ENCODE results near the gene TECPR1. TPM values are rescaled to one million over a fixed set of nuclear protein-coding genes. Genes with fewer than 3 reads are reported as not detected.
A peak's percentile ranks its signal among the peaks of the same experiment; 100 is the strongest.

Gene TECPR1
- total and polyA plus RNA-seq, 2 of the 4 experiments (the other 2 are of a cell fraction), result 11.5 to 14.7 TPM

GRCh38 chr7:98199131-98199530, 52.9 kb downstream of the TECPR1 start:
- H4K20me1 ChIP-seq (ENCODE audit: insufficient read depth, low read length), result no peaks in the 10 kb centered on the region
- H4K5ac ChIP-seq (ENCODE audit: low read depth, low read length), result no peak overlapping the region
- H3K36me3 ChIP-seq (ENCODE audit: control insufficient read depth, insufficient read depth, low read length), result peaks cover 4% of the 10 kb centered on the region; the same call in 1 of the 2 replicates
- H3K23ac ChIP-seq (ENCODE audit: low read depth, low read length), result no peak overlapping the region
- H3K27ac ChIP-seq (ENCODE audit: insufficient read depth, low read length), result peak overlapping the region; percentile 10; the same call in 1 of the 2 replicates
- H2AK9ac ChIP-seq (replicated peaks; ENCODE audit: low read depth, low read length, poor library complexity), result no peak overlapping the region
- H3K27me3 ChIP-seq (ENCODE audit: control insufficient read depth, insufficient read depth, low read length), result no peaks in the 10 kb centered on the region
- no CpG with 5 or more reads among the region's 5 CpGs for WGBS, 2 experiments (ENCODE audit: extremely low coverage in 2 of 2, insufficient read length in 1 of 2)
- no peak overlapping the region for H3K9ac ChIP-seq (ENCODE audit: low read depth, low read length)
- peaks cover 3% of the 10 kb centered on the region; the same call in 1 of the 2 replicates for H3K9me3 ChIP-seq (ENCODE audit: control insufficient read depth, insufficient read depth, low read length)
- H4K91ac ChIP-seq (ENCODE audit: insufficient read depth, low read depth, low read length), result no peak overlapping the region
- no peak overlapping the region for H2AFZ ChIP-seq (replicated peaks; ENCODE audit: low read length, poor library complexity)
- H3K18ac ChIP-seq (ENCODE audit: low read depth, low read length), result no peak overlapping the region
- no TSS peak for BruUV-seq (replicated peaks)
- H2BK15ac ChIP-seq (ENCODE audit: low read depth, low read length), result no peak overlapping the region
- no peak overlapping the region for H2AK5ac ChIP-seq (ENCODE audit: low read depth, low read length)
- no peak for TF ChIP-seq MXI1 (IDR thresholded peaks at IDR 0.05; ENCODE audit: borderline replicate concordance, low read depth, low read length)
- TF ChIP-seq BHLHE40 (IDR thresholded peaks at IDR 0.05; ENCODE audit: low read depth, low read length), result no peak
- no peak for TF ChIP-seq CEBPB (IDR thresholded peaks at IDR 0.05; ENCODE audit: low read depth, low read length)
- no peak for TF ChIP-seq SMC3 (IDR thresholded peaks at IDR 0.05; ENCODE audit: low read depth, low read length)
- TF ChIP-seq MAFK (IDR thresholded peaks at IDR 0.05; ENCODE audit: low read depth, low read length), result no peak
- no peak for TF ChIP-seq CHD1 (IDR thresholded peaks at IDR 0.05; ENCODE audit: low read depth, low read length)
- TF ChIP-seq RAD21 (IDR thresholded peaks at IDR 0.05; ENCODE audit: low read length), result no peak
- H3K14ac ChIP-seq (replicated peaks; ENCODE audit: low read depth, low read length), result no peak overlapping the region
- dilution Hi-C loops (cut with HindIII; ENCODE audit: low sequenced_read_pairs, unreplicated experiment), result no loop called here
- in situ Hi-C loops (cut with MboI; ENCODE audit: low sequenced_read_pairs), result no loop called here
- intact Hi-C loops (cut with micrococcal nuclease), result no loop called here
- H3K4ac ChIP-seq (ENCODE audit: low read depth, low read length), result no peak overlapping the region
- peaks cover 5 to 11% of the 10 kb centered on the region in 2 experiments for H3K79me1 ChIP-seq (ENCODE audit: low read depth in 1 of 2, low read length in 2 of 2)
- no peak overlapping the region for H2BK120ac ChIP-seq (ENCODE audit: low read depth, low read length)
- no peak overlapping the region for H3K4me3 ChIP-seq (ENCODE audit: insufficient read depth, low read depth, low read length)
- H2BK5ac ChIP-seq (ENCODE audit: low read depth, low read length, poor library complexity, severe bottlenecking), result no peak overlapping the region
- peaks cover 5% of the 10 kb centered on the region; the same call in 1 of the 2 replicates for H3K9me1 ChIP-seq (ENCODE audit: insufficient read depth, low read length)
- DNase-seq, result peak; percentile 52
- H3K4me2 ChIP-seq (ENCODE audit: low read depth, low read length), result 0 out of 2 replicates have a peak overlapping the region, but pooled peaks have one; percentile 5
- peak; percentile 59 for ATAC-seq (ENCODE audit: low read depth)
- CTCF ChIA-PET, result no interaction called here
- no peak overlapping the region for H2BK20ac ChIP-seq (ENCODE audit: low read depth, low read length)
- POLR2A ChIA-PET (ENCODE audit: unreplicated experiment), result no interaction called here
- no peak overlapping the region for H3K56ac ChIP-seq (ENCODE audit: extremely low read depth, insufficient read depth, low read length)
- no peak overlapping the region for H4K8ac ChIP-seq (ENCODE audit: low read depth in 2 of 2, low read length in 2 of 2)
- H3K4me1 ChIP-seq (ENCODE audit: control insufficient read depth, insufficient read depth, low read length), result peaks cover 2% of the 10 kb centered on the region; the same call in 1 of the 2 replicates

Measured in IMR-90 (cell line).